Peyer's patch (tissue), 4 donors: ENCODE results near the gene ELMOD3.

Experiments
- CTCF ChIP-seq, 6 experiments: fragments of 450-650 bp in 4 of 6; fragments of 200-600 bp in 2 of 6; sonication (generic) in 1 of 6; IDR thresholded peaks; one replicate each; pipeline ENCODE4 v1.5.1; 2017 to 2019; ENCODE audit warnings: antibody characterized with exemption in 6 of 6, mild to moderate bottlenecking in 3 of 6, moderate library complexity in 1 of 6
- POLR2A ChIP-seq, 2 donors: fragments of 450-650 bp; IDR thresholded peaks; one replicate each; pipeline ENCODE4 v1.5.1; 2017; ENCODE audit warnings: antibody characterized with exemption in 2 of 2, mild to moderate bottlenecking in 2 of 2, moderate library complexity in 2 of 2

- TF ChIP-seq CTCF (IDR thresholded peaks at IDR 0.05) (no peak), POLR2A (IDR thresholded peaks at IDR 0.05) (no peak)
Observed at GRCh38 chr2:85347599-85347998, 7.0 kb upstream of the ELMOD3 start.
